HepG2 (cell line): ENCODE data around the gene RRAD. TPM values are rescaled to one million over a fixed set of nuclear protein-coding genes. Genes with fewer than 3 reads are reported as not detected.

ENCODE experiments used
- ARID4A ChIP-seq: sonication (generic); formaldehyde crosslinking; IDR thresholded peaks from 2 replicates; pipeline ENCODE4 v1.5.0; 2020; ENCODE audit warnings: mild to moderate bottlenecking, missing genetic modification reagents, borderline replicate concordance
- CHCHD3 ChIP-seq: sonication (generic); formaldehyde crosslinking; IDR thresholded peaks from 2 replicates; pipeline ENCODE4 v1.8.0; 2022; ENCODE audit warnings: mild to moderate bottlenecking, missing genetic modification reagents, moderate library complexity
- FLYWCH1 ChIP-seq: sonication (generic); formaldehyde crosslinking; IDR thresholded peaks from 2 replicates; pipeline ENCODE4 v1.8.1; 2023; ENCODE audit warnings: mild to moderate bottlenecking, missing genetic modification reagents
- MTF2 ChIP-seq: sonication (generic); formaldehyde crosslinking; IDR thresholded peaks from 2 replicates; pipeline ENCODE4 v1.5.0; 2020; ENCODE audit warnings: missing genetic modification reagents, borderline replicate concordance
- SMAD1 ChIP-seq: sonication (generic); formaldehyde crosslinking; IDR thresholded peaks from 2 replicates; pipeline ENCODE4 v1.4.0; 2020; ENCODE audit warnings: missing genetic modification reagents, low read depth, mild to moderate bottlenecking, borderline replicate concordance
- SMAD9 ChIP-seq: sonication (generic); formaldehyde crosslinking; IDR thresholded peaks from 2 replicates; pipeline ENCODE4 v1.5.1; 2020; ENCODE audit warnings: mild to moderate bottlenecking, missing genetic modification reagents
- SNAPC5 ChIP-seq: sonication (generic); formaldehyde crosslinking; IDR thresholded peaks from 2 replicates; pipeline ENCODE4 v1.8.1; 2023; ENCODE audit warnings: mild to moderate bottlenecking, missing genetic modification reagents, borderline replicate concordance
- SP4 ChIP-seq: sonication (generic); formaldehyde crosslinking; IDR thresholded peaks from 2 replicates; pipeline ENCODE4 v1.8.1; 2023; ENCODE audit warnings: mild to moderate bottlenecking, missing genetic modification reagents
- U2AF1 ChIP-seq: fragments of 200-400 bp; formaldehyde crosslinking; optimal IDR thresholded peaks from 2 replicates; pipeline ENCODE3; 2017; ENCODE audit warnings: mild to moderate bottlenecking, low read depth, low read length
- ZNF101 ChIP-seq: sonication (generic); formaldehyde crosslinking; IDR thresholded peaks from 2 replicates; pipeline ENCODE4 v1.4.0; 2020; ENCODE audit warnings: mild to moderate bottlenecking, low read depth, missing genetic modification reagents, borderline replicate concordance
- ZNF136 ChIP-seq: sonication (generic); formaldehyde crosslinking; IDR thresholded peaks from 2 replicates; pipeline ENCODE4 v1.8.1; 2022; ENCODE audit warnings: low read depth, mild to moderate bottlenecking, moderate library complexity, missing genetic modification reagents
- ZNF431 ChIP-seq: sonication (generic); formaldehyde crosslinking; IDR thresholded peaks from 2 replicates; pipeline ENCODE4 v1.9.0; 2022; ENCODE audit warnings: missing genetic modification reagents, low read depth, mild to moderate bottlenecking, borderline replicate concordance
- ZNF441 ChIP-seq: sonication (generic); formaldehyde crosslinking; IDR thresholded peaks from 2 replicates; pipeline ENCODE4 v1.7.0; 2021; ENCODE audit warnings: missing genetic modification reagents, borderline replicate concordance
- ZNF703 ChIP-seq: sonication (generic); formaldehyde crosslinking; IDR thresholded peaks from 2 replicates; pipeline ENCODE4 v1.5.1; 2020; ENCODE audit warnings: missing genetic modification reagents, mild to moderate bottlenecking, moderate library complexity, borderline replicate concordance
- ZNF724P ChIP-seq: sonication (generic); formaldehyde crosslinking; IDR thresholded peaks from 2 replicates; pipeline ENCODE4 v1.8.0; 2022; ENCODE audit warnings: missing genetic modification reagents, borderline replicate concordance
- ZSCAN20 ChIP-seq: sonication (generic); formaldehyde crosslinking; IDR thresholded peaks from 2 replicates; pipeline ENCODE4 v1.4.0; 2020; ENCODE audit warnings: missing genetic modification reagents, mild to moderate bottlenecking, borderline replicate concordance
- polyA plus RNA-seq, 8 experiments: library from polyadenylated mRNA; depleted of rRNA in 3 of 8; stranded (reverse) in 7 of 8; unstranded in 1 of 8; fragments of >200 nt; fragmentation: Illumina TruSeq in 4 of 8; extraction: Trizol in 4 of 8; gene quantifications; 2 replicates each; pipeline versions ENCODE4 v1.2.1 to v1.2.3, GENCODE V29; 2011 to 2016; ENCODE audit warnings: low read depth in 4 of 8, missing spikeins in 1 of 8, mixed read lengths in 1 of 8; ENCODE audit not compliant: insufficient read depth in 1 of 8
- total RNA-seq, 5 experiments: library from RNA; depleted of rRNA; stranded (reverse); fragments of >200 nt; fragmentation: Illumina TruSeq; extraction: Trizol; gene quantifications; 2 replicates each; pipeline ENCODE4 v1.2.3, GENCODE V29; 2016; ENCODE audit warnings: low read depth in 1 of 5
- TF ChIP-seq, protein P1 (sequence below): IDR thresholded peaks from 2 replicates; pipeline ENCODE4 v1.6.1; 2012; ENCODE audit warnings: low read length, improper control_type of control experiment
- TF ChIP-seq, protein P2 (sequence below): sonication (generic); formaldehyde crosslinking; IDR thresholded peaks from 2 replicates; pipeline ENCODE4 v1.4.0; 2020; ENCODE audit warnings: mild to moderate bottlenecking, missing genetic modification reagents

Gene RRAD
- total and polyA plus RNA-seq, 2 of the 13 experiments (the other 11 are each of a cell fraction or from before 2014, with no cell fraction given): 0.80 to 1.1 TPM

DNA sequence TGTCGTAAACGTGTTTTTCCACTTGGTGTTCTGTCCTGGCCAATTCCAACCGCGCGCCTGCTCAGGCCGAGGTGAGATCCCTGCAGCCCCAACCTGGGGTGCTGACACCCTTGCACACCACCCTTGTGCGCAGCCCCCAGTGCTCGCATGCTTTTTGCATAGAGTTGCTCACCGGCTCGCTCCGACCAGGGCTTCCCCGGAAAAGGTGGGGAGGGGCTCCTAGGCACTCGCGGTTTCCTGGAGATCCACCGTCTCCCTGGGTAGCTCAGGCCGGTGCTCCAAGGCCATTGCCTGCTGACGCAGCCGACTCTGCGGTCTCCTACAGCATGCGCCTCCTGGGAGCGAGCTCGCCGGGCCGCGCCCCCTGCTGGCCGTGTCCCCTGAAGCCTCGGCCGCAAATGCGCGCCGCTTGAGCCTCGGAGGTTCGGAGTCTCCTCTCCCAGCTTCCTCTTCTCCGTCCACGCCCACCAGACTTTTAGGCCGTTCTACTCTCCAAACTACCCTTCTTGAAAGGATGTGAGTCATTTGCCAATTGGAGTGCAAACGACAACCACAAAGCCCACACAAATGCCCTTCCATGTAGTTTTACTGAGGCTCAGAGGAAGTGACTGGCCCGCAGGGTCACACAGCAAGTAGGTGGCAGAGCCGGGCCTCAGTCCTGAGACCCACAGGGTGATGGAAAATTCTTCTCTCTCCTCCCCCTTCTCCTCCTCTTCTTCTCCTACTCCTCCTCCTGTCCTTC is 52.2 kb downstream of the RRAD start (continued):
- peak; percentile 35; the same call in 1 of the 2 replicates for TF ChIP-seq ZNF441 (CRISPR knock-in tag)
- TF ChIP-seq, protein P1, sequence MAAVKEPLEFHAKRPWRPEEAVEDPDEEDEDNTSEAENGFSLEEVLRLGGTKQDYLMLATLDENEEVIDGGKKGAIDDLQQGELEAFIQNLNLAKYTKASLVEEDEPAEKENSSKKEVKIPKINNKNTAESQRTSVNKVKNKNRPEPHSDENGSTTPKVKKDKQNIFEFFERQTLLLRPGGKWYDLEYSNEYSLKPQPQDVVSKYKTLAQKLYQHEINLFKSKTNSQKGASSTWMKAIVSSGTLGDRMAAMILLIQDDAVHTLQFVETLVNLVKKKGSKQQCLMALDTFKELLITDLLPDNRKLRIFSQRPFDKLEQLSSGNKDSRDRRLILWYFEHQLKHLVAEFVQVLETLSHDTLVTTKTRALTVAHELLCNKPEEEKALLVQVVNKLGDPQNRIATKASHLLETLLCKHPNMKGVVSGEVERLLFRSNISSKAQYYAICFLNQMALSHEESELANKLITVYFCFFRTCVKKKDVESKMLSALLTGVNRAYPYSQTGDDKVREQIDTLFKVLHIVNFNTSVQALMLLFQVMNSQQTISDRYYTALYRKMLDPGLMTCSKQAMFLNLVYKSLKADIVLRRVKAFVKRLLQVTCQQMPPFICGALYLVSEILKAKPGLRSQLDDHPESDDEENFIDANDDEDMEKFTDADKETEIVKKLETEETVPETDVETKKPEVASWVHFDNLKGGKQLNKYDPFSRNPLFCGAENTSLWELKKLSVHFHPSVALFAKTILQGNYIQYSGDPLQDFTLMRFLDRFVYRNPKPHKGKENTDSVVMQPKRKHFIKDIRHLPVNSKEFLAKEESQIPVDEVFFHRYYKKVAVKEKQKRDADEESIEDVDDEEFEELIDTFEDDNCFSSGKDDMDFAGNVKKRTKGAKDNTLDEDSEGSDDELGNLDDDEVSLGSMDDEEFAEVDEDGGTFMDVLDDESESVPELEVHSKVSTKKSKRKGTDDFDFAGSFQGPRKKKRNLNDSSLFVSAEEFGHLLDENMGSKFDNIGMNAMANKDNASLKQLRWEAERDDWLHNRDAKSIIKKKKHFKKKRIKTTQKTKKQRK: no peak
- peak; percentile 81; the same call in 1 of the 2 replicates for TF ChIP-seq ARID4A (CRISPR knock-in tag)
- peak; percentile 88; the same call in 1 of the 2 replicates for TF ChIP-seq SMAD1 (CRISPR knock-in tag)
- TF ChIP-seq ZNF431 (CRISPR knock-in tag): 0 out of 2 replicates have a peak, but pooled peaks have one; percentile 72
- no peak for TF ChIP-seq FLYWCH1 (CRISPR knock-in tag)
- TF ChIP-seq ZNF703 (CRISPR knock-in tag): no peak
- peak; percentile 91; the same call in 1 of the 2 replicates for TF ChIP-seq ZSCAN20 (CRISPR knock-in tag)
- no peak for TF ChIP-seq U2AF1
- TF ChIP-seq ZNF101: no peak
- no peak for TF ChIP-seq SNAPC5 (CRISPR knock-in tag)
- TF ChIP-seq, protein P2, sequence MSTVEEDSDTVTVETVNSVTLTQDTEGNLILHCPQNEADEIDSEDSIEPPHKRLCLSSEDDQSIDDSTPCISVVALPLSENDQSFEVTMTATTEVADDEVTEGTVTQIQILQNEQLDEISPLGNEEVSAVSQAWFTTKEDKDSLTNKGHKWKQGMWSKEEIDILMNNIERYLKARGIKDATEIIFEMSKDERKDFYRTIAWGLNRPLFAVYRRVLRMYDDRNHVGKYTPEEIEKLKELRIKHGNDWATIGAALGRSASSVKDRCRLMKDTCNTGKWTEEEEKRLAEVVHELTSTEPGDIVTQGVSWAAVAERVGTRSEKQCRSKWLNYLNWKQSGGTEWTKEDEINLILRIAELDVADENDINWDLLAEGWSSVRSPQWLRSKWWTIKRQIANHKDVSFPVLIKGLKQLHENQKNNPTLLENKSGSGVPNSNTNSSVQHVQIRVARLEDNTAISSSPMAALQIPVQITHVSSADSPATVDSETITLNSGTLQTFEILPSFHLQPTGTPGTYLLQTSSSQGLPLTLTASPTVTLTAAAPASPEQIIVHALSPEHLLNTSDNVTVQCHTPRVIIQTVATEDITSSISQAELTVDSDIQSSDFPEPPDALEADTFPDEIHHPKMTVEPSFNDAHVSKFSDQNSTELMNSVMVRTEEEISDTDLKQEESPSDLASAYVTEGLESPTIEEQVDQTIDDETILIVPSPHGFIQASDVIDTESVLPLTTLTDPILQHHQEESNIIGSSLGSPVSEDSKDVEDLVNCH (CRISPR knock-in tag): no peak
- TF ChIP-seq SP4 (CRISPR knock-in tag): peak; percentile 51; the same call in 1 of the 2 replicates
- no peak for TF ChIP-seq SMAD9 (CRISPR knock-in tag)
- no peak for TF ChIP-seq ZNF136 (CRISPR knock-in tag)
- peak; percentile 34; the same call in 1 of the 2 replicates for TF ChIP-seq ZNF724P (CRISPR knock-in tag)
- no peak; the same call in 1 of the 2 replicates for TF ChIP-seq CHCHD3 (CRISPR knock-in tag)
- TF ChIP-seq MTF2 (CRISPR knock-in tag): peak; percentile 99; the same call in 1 of the 2 replicates
